ENCODE data around the gene TGFBR3.
A peak's percentile ranks its signal among the peaks of the same experiment; 100 is the strongest.

Gene TGFBR3

DNA sequence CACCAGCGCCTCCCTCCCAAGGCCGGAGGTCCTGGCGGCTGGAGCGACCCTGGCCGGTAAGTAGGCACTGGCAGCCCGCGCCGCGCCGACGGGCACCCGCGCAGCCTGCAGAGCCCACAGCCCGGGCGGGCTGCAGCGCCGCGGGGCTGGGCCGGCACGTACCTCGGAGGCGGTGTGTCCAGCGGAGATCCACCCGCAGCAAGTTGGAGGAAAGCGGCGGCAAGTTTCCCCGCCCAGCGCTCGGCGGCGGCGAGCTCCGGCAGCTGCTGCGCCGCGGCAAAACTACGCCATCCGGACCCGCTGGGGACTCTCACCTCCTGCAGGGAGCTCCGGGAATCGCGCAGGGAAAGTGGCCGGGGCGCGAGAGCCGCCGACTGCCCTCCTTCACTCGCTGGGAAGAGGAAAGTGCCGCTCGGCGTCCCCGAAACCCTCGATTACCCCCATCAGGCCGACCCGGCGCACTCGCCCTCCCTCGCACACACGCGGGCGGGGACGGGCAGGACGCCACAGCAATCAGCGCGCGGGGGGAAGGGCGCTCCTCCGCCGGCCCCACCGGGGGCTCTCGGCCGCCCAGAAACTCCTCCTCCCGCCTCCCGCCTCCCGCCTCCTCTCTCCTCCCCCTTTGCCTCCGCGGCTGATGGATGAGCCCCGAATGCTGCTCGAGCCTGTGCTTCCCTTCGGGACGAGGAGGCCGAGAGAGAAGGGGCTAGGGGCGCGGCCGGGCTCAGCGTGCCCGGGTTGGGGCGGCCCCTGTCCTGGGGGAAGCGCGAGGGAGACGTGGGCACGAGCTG, at the start of gene TGFBR3:
TGFBR3 (minus strand) TSS at position 436 of the 791 bp plus-strand sequence. CDS start 24,620 bp downstream, outside the sequence.
- DNase-seq (ENCODE audit: low spot score) = peak; percentile 80

DNA sequence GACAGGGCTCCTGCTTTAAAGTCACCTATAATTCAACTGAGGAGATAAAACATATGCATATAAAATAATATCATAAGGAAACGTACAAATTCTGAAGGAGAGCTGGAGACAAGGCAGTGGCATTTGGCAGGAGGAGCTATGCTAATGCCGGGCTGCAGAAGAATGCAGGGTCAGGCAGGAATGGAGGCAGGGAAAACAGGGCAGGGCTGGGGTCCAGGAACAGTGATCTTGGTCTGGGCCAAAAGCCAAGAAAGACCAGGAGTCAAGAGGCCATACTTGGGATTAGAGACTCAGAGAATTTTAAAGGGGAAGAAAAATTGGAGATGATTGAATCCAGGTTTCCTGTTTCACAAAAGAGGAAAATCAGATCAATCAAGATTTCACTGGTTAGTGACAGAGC, 43.3 kb upstream of the TGFBR3 start:
- DNase-seq (ENCODE audit: low spot score) = no peak

DNA sequence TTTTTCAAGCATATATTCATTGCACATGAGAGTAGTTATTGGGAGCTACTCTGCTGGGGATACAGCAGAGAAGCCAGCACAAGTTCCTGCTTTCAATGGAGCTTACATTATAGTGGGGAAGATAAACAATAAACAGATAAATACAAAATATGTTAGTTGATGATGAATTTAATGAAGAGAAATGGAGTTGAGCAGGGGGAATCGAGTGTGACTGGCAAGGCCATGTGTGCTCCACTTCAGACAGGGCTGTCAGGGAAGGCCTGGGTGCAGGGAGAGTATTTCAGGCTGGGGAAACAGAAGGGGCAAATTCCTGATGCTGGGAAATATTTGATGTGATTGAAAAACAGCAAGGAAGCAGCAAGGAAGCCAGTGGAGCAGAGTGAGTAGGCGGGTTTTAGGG, 42.1 kb upstream of the TGFBR3 start:
- no peak for DNase-seq (ENCODE audit: low spot score)

DNA sequence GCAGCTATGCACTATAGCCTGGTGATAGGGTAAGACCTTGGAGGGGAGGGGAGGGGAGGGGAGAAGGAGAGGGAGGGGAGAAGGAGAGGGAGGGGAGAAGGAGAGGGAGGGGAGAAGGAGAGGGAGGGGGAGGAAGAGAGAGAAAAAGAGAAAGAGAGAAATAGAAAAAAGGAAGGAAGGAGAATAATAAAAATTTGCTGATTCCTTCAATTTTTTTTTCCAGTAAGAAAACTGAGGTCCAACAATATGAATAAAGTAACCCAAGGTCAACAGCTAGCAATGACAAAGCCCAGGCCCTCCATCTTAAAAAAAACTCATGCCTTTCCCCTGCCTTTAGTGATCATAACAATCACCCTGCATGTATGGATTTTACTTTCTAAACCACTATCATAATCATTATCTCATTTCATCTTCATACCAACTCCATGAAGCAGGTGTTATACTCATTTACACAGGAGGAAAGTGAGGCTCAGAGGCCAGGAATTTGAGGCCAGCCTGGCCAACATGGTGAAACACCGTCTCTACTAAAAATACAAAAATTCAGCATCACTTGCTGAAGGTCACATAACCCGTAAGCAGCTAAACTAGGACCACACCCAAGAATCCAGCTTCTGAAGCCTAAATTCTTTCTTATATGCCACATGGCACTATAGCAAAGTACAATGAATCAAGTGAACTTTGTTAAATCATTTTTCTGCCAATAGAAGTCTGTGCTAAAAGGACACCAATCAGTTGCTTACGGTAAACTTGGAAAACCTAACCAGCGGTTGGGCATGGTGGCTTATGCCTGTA, 39.9 kb upstream of the TGFBR3 start:
- DNase-seq (ENCODE audit: low spot score) = no peak

DNA sequence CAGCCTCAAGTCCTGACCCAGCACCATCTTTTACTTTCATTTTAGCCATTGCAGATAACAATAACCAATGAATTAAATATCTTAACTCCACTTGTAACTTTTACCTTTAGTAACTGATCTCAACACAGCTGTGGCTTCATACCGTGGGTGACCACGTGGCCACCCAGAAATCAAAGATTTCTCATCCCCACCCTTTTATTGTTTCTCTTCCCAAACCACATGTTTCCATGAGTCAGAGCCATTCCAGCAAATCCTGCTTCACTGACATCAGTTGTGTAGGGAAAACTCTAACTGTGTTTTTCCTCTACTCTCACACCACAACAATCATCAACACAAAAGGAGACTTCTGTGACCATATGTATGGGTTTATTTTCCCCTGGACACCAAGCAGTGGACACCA, 38.2 kb upstream of the TGFBR3 start:
- DNase-seq (ENCODE audit: low spot score) = no peak

DNA sequence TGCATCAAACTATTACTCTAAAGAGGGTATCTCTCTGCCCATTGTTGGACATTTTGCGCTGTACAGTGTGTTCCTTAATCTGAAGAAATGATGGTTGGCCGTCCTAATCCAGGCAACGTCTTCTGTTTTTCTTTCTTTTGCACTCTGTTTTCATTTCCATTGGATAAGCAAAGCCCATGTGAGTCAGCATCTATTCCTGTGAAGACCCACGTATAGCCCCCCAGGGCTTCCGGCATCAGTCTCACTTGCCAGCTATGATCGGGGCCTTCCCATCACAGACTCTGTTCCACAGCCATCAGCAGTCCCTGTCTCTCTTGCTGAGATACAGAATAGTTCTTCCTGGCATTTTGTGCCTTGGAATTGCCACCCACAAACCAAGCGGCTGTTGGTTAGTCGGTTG, 34.0 kb upstream of the TGFBR3 start:
- DNase-seq (ENCODE audit: low spot score) = no peak

DNA sequence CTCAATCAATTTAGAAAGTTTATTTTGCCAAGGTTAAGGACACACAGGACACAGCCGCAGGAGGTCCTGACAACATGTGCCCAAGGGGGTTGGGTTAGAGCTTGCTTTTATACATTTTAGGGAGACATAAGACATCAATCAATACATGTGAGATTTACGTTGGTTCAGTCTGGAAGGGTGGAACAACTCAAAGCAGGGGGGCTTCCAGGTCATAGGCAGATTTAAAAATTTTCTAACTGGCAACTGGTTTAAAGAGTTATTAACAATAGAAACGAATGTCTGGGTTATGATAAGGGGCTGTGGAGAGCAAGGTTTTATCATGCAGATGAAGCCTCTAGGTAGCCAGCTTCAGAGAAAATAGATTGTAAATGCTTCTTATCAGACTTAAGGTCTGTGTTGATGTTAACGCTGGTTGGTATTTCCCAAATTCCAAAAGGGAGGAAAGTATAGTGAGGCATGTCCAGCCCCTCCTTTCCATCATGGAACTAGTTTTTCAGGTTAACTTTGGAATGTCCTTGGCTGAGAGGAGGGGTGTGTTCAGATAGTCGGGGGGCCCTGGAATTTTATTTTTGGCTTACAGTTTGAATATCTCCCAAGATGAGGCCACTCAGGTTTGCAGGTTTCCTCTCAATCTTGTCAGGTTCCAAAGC, 31.0 kb upstream of the TGFBR3 start:
- no peak for DNase-seq (ENCODE audit: low spot score)

DNA sequence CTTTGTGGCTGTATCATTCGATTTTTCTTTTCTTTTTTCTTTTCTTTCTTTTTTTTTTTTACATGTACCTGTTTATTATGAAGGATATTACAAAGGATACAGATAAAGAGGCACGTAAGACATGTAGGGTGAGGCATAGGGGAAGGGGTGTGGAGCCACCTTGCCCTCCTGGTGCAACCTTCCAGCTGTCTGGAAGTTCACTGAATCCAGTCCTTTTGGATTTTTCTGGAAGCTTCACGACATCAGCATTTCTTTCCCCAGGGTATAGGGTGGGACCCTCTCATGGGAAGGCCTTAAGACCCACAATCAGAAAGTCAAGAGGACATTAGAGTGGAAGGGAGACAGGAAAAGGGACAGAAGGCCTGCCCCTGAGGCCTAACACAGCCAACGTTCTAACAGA, 30.1 kb upstream of the TGFBR3 start:
- no peak for DNase-seq (ENCODE audit: low spot score)

DNA sequence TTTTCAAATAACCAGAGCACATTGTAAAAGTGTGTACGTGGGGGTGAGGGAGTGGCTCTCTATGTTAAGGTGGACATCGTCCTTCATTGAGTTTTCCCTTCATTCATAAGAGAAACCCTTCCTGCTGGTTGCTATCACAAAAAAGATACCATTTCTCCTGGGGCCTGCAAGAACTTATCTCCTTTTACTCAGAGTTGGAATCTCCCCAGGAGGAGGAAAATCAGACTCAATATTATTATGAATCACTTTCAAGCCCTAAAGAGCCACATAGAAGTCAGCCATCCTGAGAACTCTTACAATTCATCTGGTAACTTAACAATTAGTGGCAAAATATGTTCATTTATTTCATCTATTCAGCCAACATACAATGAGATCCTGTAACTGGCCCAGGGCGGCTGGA, 27.1 kb upstream of the TGFBR3 start:
- DNase-seq (ENCODE audit: low spot score) = no peak

DNA sequence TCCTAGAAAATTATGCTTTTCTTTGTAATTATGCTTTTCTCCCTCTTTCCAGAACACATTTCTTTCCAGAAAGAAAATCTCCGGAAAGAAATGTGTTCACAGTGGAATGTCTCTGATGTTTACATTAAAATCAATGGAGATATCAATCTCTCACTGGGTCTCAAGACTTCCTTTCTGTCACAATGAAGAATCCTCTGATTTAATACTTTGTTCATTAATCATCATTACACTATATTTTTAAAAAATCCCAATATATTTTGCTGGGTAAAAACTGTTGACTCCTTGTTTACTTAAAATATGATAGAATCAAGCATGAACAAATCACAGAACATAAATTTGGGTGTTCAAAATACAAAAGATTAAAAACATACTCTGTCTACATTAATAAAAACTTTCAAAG, 26.3 kb upstream of the TGFBR3 start:
- no peak for DNase-seq (ENCODE audit: low spot score)

DNA sequence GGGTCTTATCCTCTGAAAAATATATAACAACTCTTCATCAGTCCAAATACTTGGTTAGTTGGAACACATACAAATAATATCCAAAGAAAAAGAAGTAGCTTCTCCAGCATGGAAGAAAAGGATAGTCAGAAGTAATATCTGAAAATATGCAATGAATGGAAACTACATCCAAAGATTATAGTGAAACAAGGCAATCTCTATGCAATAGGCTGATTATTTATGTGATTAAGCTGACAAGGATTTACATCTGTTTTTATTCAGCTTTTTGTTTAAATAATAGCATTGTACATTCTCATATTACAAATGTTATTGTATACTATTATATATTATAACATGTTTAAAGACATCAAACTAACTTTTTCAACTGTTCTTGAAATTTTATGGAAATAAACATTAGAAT, 15.3 kb upstream of the TGFBR3 start:
- DNase-seq (ENCODE audit: low spot score) = no peak

DNA sequence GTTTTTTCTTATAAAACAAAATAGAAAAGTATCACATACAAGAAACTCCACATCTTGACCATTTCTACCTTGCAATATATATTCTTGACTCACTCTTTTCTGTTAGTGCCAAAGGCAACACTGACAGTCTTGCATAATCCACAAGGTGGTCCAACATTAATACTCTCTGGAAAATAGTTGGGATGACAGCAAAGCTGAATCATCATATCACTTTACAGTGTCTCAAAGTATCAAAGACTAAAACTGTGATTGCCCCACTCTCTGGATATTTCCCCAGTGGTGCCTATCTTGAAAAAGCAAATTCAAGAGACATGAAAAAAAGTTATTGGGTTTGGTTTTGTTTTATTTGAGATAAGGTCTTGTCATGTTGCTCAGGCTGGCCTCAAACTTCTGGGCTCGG, 14.6 kb upstream of the TGFBR3 start:
- no peak for DNase-seq (ENCODE audit: low spot score)

DNA sequence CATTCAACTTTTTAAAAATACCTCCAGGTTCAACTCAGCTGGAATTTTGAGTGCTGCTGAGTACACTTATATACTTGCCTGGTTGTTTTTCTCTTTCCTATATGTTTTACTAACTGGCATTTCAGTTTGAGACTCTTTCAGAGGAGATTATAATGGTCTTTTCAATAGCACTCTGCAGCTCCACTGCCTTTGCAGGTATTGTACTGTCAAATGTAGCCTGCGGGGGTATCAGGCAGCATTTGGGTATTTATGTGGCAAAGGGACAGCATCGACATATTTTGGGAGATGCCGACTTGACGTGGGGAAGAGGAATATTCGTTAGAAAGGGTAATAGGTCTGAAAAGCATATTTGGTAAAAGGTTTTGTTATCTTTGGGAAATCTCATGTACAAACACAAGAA, 11.1 kb upstream of the TGFBR3 start:
- DNase-seq (ENCODE audit: low spot score) = no peak

DNA sequence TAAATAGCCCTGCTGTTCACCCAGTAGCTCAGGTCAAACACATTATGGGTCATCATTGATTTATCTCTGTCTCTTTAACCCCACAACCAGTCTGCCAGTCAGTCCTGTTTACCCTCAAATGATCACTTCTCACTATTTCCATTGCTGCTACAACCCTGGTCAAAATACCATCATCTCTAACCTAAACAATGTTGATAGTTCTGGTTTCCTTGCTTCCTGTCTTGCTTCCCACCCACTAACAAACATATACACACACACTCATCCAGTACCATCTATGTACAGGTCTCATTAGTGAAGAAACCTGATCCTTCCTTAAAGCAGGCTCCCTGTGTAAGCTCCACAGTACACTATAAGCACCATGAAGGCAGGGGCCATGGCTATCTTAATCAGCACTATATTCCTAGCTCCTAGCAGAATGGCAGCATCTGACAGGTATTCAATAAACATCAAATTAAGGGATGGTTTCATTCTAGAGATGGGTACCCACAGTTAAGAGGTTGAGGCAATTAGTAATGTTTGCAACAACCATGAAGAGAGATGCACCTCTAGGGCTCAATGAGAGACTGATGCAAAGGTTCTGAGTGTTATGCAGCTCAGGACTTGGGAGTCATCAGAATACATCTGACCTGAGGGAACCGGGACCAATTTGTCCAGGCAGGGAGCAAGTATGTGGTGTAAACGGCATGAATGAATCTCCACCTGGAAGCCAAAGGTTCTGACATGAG, 10.0 kb upstream of the TGFBR3 start:
- no peak for DNase-seq (ENCODE audit: low spot score)

DNA sequence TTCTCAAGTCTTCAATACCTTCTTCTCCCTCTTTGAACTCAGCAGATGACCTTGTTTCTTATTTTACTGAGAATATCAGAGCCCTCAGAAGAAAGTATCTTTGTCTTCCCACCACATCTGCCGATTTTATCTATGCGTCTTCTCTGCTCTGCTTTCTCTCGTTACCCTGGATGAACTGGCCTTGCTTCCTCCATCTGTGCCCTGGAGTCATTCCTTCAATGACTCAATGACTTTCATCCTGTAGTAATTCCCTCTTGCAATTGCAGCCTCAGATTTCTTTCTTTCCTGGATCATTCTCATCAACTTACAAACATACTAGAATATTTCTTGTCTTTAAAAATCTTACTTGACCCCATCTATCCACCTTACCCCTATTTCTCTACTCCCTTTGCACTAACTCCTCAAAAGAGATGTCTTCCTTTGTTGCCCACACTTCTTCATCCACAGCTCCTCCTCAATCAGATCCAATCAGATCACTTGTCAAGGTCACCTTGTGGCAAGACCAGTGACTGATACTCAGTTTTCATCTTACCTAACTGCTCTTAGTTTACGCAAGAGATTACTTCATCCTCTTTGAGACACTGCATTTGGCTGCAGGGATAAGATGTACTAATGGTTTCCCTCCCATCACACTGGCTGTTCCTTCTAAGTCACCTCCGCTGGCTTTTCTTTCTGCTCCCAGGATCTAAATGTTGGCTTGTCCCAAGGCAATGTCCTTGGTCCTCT, 8.2 kb upstream of the TGFBR3 start:
- no peak for DNase-seq (ENCODE audit: low spot score)

DNA sequence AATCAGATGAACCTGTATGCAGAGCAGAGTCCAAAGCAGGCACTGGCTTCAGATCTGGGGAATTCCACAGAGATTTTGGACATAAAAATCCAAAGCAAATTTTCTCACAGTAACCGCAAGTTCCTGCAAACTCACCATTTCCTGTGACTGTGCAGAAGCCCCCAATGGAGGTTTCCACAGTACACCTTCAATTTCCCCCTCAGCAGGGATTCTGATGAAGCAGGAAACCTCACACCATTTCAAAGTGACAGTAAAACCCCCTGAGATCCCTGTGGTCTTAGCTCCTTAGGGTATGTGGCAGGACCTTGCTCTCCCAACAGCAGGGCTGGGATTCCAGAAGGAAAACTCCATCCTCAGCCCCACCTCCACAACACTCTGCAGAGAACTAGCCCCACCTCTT, 6.0 kb upstream of the TGFBR3 start:
- DNase-seq (ENCODE audit: low spot score) = no peak

DNA sequence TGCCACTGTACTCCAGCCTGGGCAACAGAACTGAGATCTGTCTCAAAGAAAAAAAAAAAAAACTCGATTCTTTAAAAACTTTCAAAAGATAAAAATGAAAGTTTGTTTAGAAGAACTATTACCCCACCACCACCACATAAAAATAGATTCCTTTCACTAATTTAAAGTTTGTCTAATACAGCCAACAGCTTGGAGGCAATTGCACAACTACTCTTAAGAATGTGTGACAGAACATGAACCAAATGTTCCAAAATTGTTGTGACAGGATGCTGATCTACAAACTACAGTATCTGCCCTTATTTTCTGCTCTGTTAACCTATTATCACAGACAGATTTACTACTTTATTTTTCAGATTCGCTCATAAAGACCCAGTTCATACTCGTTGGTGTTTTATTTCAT, 5.5 kb upstream of the TGFBR3 start:
- no peak for DNase-seq (ENCODE audit: low spot score)

DNA sequence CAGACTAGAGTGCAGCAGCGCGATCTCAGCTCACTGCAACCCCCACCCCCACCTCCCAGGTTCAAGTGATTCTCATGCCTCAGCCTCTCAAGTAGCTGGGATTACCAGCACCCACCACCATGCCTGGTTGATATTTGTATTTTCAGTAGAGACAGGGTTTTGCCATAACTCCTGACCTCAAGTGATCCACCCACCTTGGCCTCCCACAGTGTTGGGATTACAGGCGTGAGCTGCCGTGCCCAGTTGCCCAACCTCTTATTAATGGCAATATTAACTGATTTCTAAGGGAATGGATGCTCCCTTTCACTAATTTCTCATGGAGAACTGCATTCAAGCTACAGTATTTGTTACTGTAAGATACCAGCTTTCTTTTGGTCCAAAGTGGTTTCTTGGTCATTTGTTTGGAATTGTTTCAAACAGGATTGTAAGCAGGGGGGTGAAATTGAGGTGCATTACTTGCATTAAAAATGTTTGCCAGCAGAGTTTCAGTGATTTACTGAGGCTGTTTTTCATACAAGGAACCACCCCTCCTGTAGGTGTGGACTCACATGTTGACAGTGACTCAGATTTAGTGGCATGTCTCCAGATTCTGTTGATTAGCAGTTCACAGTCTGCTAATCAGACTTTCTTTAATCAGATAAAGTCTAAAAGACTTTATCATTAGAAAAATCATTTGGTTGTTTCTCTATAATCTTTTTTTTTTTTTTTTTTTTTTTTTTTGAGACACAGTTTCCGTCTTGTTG, 3.9 kb upstream of the TGFBR3 start:
- DNase-seq (ENCODE audit: low spot score) = no peak

DNA sequence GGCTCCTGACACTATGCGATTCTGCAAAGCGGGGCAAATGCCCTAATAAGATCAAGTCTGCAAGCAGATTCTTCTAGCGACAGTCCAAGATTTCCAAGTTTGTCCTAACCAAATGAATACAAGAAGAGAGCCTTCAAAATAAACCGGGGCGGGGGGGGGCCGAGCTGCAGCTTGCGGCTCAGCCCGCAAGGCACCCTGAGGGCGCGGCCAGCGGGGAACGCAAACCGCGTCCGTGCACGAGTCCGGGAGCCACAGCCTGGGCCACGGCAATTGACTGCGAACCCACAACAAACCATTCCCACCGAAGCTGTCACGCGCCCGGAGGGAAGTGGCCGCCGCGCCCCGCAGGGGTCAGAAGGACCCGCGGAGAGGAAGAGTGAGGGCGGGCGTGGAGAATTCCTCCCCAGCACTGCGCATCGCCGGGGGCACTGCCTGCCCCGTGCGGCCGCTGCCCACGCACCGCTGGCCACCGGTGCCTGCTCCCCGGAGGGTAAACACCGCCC, 687 bp downstream of the TGFBR3 start:
- DNase-seq (ENCODE audit: low spot score) = no peak

DNA sequence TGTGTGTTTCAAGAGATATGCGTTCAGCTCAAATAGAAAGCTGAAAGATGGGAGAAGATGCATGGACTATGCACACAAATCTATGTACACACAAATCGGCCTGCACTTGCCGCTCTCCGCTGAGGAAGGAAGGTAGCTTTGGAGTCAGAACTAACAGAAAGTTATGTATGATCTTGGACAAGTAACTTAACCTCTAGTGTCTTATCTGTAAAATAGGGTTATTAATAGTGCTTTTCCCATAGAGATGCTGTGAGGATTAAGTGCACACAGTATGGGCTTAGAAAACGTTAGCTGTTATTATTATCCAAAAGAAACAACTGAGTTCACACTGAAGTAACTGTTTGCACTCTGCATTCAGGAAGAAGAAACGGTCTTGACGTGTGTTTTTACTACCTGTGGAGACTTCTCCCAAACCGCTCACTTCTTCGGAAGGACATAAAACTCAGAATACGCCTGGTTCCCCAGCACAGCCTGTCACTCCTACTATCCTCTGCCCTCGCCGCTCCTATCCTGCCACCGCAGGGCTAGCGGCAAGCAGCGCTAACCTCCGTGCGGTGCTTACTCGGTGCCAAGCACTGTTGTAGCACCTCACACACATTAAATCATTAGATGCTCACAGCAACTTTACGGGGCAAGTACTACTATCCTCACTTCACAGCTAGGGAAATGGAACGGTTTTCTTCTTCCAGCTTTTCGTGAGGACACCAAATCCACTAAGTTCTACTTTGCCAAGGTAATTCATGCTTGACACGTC, 1.3 kb downstream of the TGFBR3 start:
- no peak for DNase-seq (ENCODE audit: low spot score)
